HCT116 (cell line): ENCODE data around the gene CDON. TPM values are rescaled to one million over a fixed set of nuclear protein-coding genes. Genes with fewer than 3 reads are reported as not detected.

Experiments used
- ATAC-seq: fragments of 200-7000 bp; cut with Tn5 transposase; 2 replicates; pipeline ENCODE4 v1.9.1; 2020; ENCODE audit warnings: mild to moderate bottlenecking, moderate library complexity
- BruUV-seq: library from RNA; stranded (reverse); fragments of 400-500 nt; replicated peaks from 2 replicates; lab custom pipeline; 2021; lab: Mats Ljungman, UMichigan
- CTCF ChIA-PET: fragments of 300-600 bp; sonication (Branson Sonifier 250); formaldehyde crosslinking; loops from one replicate; lab custom pipeline; 2021; ENCODE audit warnings: antibody characterized with exemption; lab: Charles Lee
- POLR2A ChIA-PET: fragments of 300-600, 350-600 bp; sonication (Branson Sonifier 250); formaldehyde crosslinking; loops from one replicate; lab custom pipeline; 2021; ENCODE audit warnings: antibody characterized with exemption; lab: Charles Lee
- RAD21 ChIA-PET, 2 experiments: fragments of 300-600 bp; sonication (Branson Sonifier 250); formaldehyde crosslinking; loops; one replicate each; lab custom pipeline; 2023; ENCODE audit warnings: low total read pairs in 2 of 2; ENCODE audit not compliant: uncharacterized antibody in 2 of 2, unreplicated experiment in 2 of 2, low non-redundant PET in 1 of 2; lab: Charles Lee
- DNase-seq: peaks from one replicate; pipeline ENCODE4 v3.0.0-alpha.2; 2010; ENCODE audit warnings: low read depth, low spot score
- H2AFZ ChIP-seq: fragments of 200-600 bp; shearing (Covaris generic), sonication (generic); 2 replicates; pipeline ENCODE4 v1.6.1; 2017; ENCODE audit warnings: low read depth, mixed run types, mixed read lengths, antibody characterized with exemption, low read length; ENCODE audit not compliant: poor library complexity, severe bottlenecking
- H3K27ac ChIP-seq: 2 replicates; pipeline ENCODE4 v1.5.1; 2012; ENCODE audit warnings: low read depth, low read length
- H3K27me3 ChIP-seq: fragments of 200-600 bp; sonication (generic); 2 replicates; pipeline ENCODE4 v1.6.1; 2016; ENCODE audit warnings: mixed run types, low read length, mixed read lengths; ENCODE audit not compliant: insufficient read depth
- H3K36me3 ChIP-seq, 2 experiments: fragments of 200-500 bp in 1 of 2; fragments of 200-600 bp in 1 of 2; sonication (Bioruptor generic) in 1 of 2; sonication (generic) in 1 of 2; 2 replicates each; pipeline versions ENCODE4 v1.5.1 to v1.6.1; 2014 to 2016; ENCODE audit warnings: low read length in 2 of 2, inconsistent platforms in 1 of 2, mixed read lengths in 1 of 2, mixed run types in 1 of 2; ENCODE audit not compliant: insufficient read depth in 2 of 2, control insufficient read depth in 1 of 2
- H3K4me1 ChIP-seq, 2 experiments: fragments of 200-600 bp in 1 of 2; sonication (generic) in 1 of 2; 2 replicates each; pipeline versions ENCODE4 v1.5.1 to v1.6.1; 2012 to 2017; ENCODE audit warnings: low read length in 2 of 2, inconsistent platforms in 1 of 2, mild to moderate bottlenecking in 1 of 2, mixed read lengths in 1 of 2, mixed run types in 1 of 2, moderate library complexity in 1 of 2; ENCODE audit not compliant: insufficient read depth in 2 of 2, control insufficient read depth in 1 of 2
- H3K4me2 ChIP-seq: fragments of 200-600 bp; sonication (generic); 2 replicates; pipeline ENCODE4 v1.6.1; 2017; ENCODE audit warnings: mixed run types, low read length, mixed read lengths
- H3K4me3 ChIP-seq, 2 experiments: fragments of 200-600 bp in 1 of 2; sonication (generic) in 1 of 2; replicated peaks in 1 of 2; 2 replicates each; pipeline ENCODE4 v1.5.1; 2011 to 2016; ENCODE audit warnings: low read length in 2 of 2, control low read depth in 1 of 2, low read depth in 1 of 2, mild to moderate bottlenecking in 1 of 2, mixed read lengths in 1 of 2, mixed run types in 1 of 2
- H3K79me2 ChIP-seq: fragments of 200-600 bp; sonication (generic); 2 replicates; pipeline ENCODE4 v1.6.1; 2017; ENCODE audit warnings: mild to moderate bottlenecking, mixed run types, low read length, moderate library complexity, mixed read lengths; ENCODE audit not compliant: insufficient read depth
- H3K9ac ChIP-seq: fragments of 200-600 bp; sonication (generic); 2 replicates; pipeline ENCODE4 v1.6.1; 2016; ENCODE audit warnings: low read length, mixed read lengths
- H3K9me2 ChIP-seq: fragments of 200-600 bp; sonication (generic), shearing (Covaris generic); 2 replicates; pipeline ENCODE4 v1.6.1; 2017; ENCODE audit warnings: mixed run types, mild to moderate bottlenecking, moderate library complexity; ENCODE audit not compliant: insufficient read depth
- H3K9me3 ChIP-seq, 2 experiments: fragments of 200-500 bp in 1 of 2; fragments of 200-600 bp in 1 of 2; sonication (Bioruptor generic) in 1 of 2; sonication (generic) in 1 of 2; 2 replicates each; pipeline ENCODE4 v1.6.1; 2014 to 2017; ENCODE audit warnings: low read length in 2 of 2, mixed read lengths in 2 of 2, inconsistent platforms in 1 of 2, low read depth in 1 of 2, mild to moderate bottlenecking in 1 of 2, mixed run types in 1 of 2, moderate library complexity in 1 of 2; ENCODE audit not compliant: control insufficient read depth in 1 of 2, insufficient read depth in 1 of 2
- H4K20me1 ChIP-seq: fragments of 200-600 bp; sonication (generic), shearing (Covaris generic); 2 replicates; pipeline ENCODE4 v1.6.1; 2017; ENCODE audit warnings: mixed run types, mild to moderate bottlenecking, moderate library complexity; ENCODE audit not compliant: insufficient read depth
- CTCF ChIP-seq, 3 experiments: fragments of 200-600 bp in 1 of 3; sonication (generic) in 1 of 3; IDR thresholded peaks in 2 of 3; conservative IDR thresholded peaks in 1 of 3; 2 replicates each; pipeline ENCODE4 v1.5.1; 2012 to 2017; ENCODE audit warnings: low read depth in 2 of 3, low read length in 2 of 3, antibody characterized with exemption in 1 of 3, borderline replicate concordance in 1 of 3, control low read depth in 1 of 3, mild to moderate bottlenecking in 1 of 3, mixed read lengths in 1 of 3, mixed run types in 1 of 3, moderate library complexity in 1 of 3; ENCODE audit not compliant: insufficient read depth in 1 of 3
- EGR1 ChIP-seq: IDR thresholded peaks from 2 replicates; pipeline ENCODE4 v1.6.1; 2012; ENCODE audit warnings: low read depth
- RAD21 ChIP-seq: IDR thresholded peaks from 2 replicates; pipeline ENCODE4 v1.6.1; 2012; ENCODE audit warnings: low read depth, mild to moderate bottlenecking
- intact Hi-C: fragments of 100-400 bp; cut with micrococcal nuclease; formaldehyde crosslinking; loops from 2 replicates; pipeline ENCODE4 v1.10.0; 2022
- total RNA-seq: library from RNA; stranded (reverse); gene quantifications from one replicate; pipeline ENCODE4 v1.2.1, GENCODE V29; 2021; ENCODE audit not compliant: unreplicated experiment

CDON gene
- total RNA-seq, 1 experiment from 2014 or later: 16.9 TPM

GRCh38 chr11:126061707-126062678 lies 673 bp downstream of the CDON start:
- Histone ChIP-seq H3K4me1 (peaks cover 11 to 16% of the 10 kb centered on the region in 2 experiments), H3K36me3 (no peaks in the 10 kb centered on the region), H3K79me2 (no peaks in the 10 kb centered on the region), H3K4me3 (peak overlapping the region; percentile 46 to 57), H3K9ac (peak overlapping the region; percentile 55), H3K4me2 (peak overlapping the region; percentile 74), H3K9me3 (no peaks in the 10 kb centered on the region), H3K9me2 (no peaks in the 10 kb centered on the region), H2AFZ (no peak overlapping the region), H4K20me1 (no peaks in the 10 kb centered on the region), H3K27me3 (peaks cover 5% of the 10 kb centered on the region; the same call in 1 of the 2 replicates), H3K27ac (no peak overlapping the region; the same call in 1 of the 2 replicates)
- POLR2A ChIA-PET: interaction anchor here (1.1 kb wide), 1 partner anchor 10 kb away, joined by 3 read pairs; no protein-coding TSS in a partner anchor
- no TSS peak for BruUV-seq
- ATAC-seq: peak; percentile 24; the same call in 1 of the 2 replicates
- intact Hi-C loops: loop anchor here (1.0 to 5.0 kb wide), 3 partner anchors 120 to 139 kb away; no protein-coding TSS in a partner anchor
- RAD21 ChIA-PET: no interaction called here
- CTCF ChIA-PET: interaction anchor here (0.5 to 1.6 kb wide), 4 partner anchors 10 to 139 kb away, joined by 3 to 4 read pairs (median 4); no protein-coding TSS in a partner anchor
- TF ChIP-seq RAD21: peak; percentile 68
- TF ChIP-seq CTCF (IDR thresholded peaks at IDR 0.05 in 2 of 3, conservative IDR thresholded peaks at IDR 0.05 in 1 of 3; ENCODE audit: borderline replicate concordance in 1 of 3, insufficient read depth in 1 of 3, low read depth in 2 of 3, low read length in 2 of 3): peak; percentile 56 to 62 (median 57); a peak in 5 of 6 replicates
- TF ChIP-seq EGR1: no peak
- peak; percentile 23 for DNase-seq
